Inflammatory macrophage treated with lipopolysaccharide for 4 hours (primary cell): ENCODE data around the gene CELF2.
A peak's percentile ranks its signal among the peaks of the same experiment; 100 is the strongest.

ENCODE experiments used
- DNase-seq: peaks from one replicate; pipeline ENCODE4 v3.0.0-alpha.2; 2020

CELF2 gene

GRCh38 chr10:11206676-11207559, 189.2 kb downstream of the CELF2 start:
- no peak for DNase-seq

DNA sequence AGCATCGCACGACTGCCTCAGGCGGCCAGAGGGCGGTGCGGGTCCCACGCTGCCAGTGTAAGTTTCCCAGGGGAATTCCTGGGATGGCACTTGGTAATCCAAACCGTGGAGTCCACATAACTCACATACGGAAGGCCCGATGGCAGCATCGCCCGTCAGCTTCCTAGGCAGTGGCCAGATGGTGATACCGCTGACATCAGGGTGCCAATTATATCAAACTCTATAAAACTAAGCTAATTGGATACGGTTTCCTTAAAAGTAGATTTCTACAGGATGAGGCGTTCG, 189.8 kb downstream of the CELF2 start:
- no peak for DNase-seq

DNA sequence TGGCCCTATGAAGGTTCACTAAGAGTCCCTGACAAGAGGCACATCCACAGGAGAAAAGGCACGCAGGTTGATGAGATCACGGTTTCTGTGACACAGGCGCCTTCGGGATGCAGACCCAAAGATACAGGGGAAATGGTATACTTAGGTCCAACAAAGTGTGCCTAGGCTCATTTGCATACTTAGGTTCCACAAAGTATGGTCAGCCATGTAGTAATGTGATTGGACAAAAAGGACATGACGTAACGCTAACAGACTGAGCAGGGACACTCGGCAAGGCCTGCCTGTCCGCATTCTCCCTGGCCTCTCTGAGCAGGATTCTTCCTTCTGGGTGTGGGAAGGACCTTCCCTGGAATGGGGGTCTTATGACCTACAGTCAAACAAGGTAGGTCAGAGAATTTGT, 190.6 kb downstream of the CELF2 start:
- DNase-seq: no peak

DNA sequence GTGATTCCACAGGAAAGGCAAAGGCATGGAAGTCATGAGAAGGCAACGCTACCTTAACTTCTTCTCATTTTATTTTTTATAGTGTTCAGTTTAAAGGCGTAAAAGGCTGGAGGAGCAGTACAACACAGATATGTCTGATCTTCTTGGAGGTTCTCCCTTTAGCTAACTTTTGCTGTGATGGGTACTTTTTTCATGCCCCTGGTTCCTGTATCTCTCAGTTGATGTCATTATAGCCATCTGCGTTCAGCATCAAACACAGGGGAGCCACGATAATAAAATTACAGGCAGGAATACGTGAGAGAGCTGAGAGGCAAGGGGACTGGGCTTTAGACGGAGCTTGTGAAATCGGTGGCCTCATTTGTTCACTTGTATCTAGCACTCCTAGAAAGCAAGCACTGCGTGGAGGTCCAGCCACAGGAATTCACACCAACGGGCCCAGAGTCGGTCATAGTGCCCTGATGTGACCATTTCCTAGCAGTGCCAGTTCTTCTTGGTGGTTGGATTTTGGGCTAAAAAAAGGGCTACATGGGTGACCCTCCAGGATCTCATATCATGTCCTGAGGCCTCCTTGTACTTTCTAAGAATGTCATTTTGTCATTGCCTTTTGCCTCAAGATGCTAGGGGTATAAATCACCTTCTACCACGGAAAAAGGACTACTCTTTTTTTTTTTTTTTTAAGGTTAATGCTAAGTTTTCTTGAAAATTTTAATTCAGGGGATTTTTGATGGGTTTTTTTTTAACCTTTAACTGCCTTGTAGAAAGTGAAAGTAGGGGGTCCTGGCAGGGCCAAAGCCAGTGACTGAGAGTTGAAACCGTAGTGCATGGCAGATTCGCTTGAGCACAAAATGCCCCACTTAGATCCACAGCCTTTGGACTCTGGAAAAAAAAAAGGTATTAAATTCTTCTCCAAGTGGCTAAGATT, 191.5 kb downstream of the CELF2 start:
- DNase-seq: peak; percentile 35

- no peak for DNase-seq
These were observed 192.1 kb downstream of the CELF2 start for GRCh38 chr10:11209830-11210181.

DNA sequence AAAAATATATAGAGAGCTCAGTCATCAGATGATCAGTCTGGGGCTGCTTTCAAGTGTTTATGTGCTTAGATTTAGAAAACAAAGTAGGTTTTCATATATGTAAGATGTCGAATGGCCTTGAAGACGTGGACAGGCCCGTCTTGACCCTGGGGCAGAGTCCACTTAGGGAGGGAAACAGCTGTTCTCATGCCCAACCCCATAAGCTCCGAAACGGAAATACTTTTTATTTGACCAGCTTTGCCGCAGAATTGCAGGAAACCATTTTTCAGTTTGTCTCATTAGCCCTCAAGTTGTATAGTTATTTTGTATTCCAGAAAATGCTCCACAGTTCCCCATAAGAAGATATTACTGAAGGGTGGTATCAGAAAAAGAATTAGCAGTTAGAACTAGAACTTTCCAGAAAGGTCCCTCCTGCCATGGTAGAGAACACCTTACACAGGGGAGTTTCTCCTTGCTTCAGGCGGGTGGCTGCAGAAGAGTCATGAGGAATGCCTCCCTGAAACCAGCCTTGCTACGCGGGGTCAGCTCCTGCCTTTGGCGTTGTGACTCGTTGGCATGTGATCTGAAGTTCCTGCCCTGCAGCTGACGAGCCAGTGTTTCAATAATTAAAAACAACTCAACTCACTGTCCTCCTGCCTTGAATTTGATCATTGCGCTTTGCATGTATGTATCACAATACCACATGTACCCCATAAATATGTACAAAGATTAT, 192.7 kb downstream of the CELF2 start:
- DNase-seq: peak; percentile 81

GRCh38 chr10:11212288-11213085, 194.8 kb downstream of the CELF2 start:
- DNase-seq: no peak

- DNase-seq: no peak
These were observed 195.5 kb downstream of the CELF2 start for GRCh38 chr10:11213137-11213536.

DNA sequence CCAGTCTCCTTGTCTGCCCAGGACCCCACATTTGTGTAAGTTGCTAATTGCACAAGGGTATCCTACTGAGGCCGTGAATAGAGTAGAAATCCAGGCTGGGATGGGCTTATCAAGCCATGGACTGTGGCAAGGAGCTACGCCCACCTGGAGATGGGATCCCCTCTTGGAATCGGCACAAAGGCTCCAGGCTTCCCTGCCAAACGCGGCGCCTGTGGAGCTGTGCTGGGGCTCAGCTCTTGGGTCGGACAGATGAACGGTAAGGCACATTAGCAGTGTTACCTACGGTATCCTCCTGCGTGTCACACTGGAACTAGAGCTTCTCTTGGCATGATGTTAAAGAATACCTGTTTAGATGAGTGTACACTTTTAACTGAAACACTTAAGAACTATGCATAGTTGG, 196.7 kb downstream of the CELF2 start:
- no peak for DNase-seq

DNA sequence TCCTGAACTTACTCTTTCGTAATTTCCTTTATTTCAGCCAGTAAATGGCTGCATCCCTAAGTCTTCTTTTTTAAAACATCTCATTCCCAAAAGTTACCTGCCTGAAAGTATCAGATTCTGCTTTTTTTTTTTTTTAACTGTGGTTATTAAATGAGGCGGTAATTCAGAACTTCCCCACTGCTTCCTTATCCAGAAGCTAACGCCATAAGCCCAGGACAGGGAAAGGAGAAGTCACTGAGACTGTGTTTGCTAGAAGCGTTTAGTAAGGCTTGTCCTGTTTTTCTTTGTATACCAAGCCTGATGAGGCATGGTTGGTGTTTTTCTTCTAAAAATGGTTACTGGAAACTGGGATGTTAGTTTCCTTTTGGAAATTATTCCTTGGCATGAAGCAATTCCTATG, 197.8 kb downstream of the CELF2 start:
- DNase-seq: peak; percentile 70

- no peak for DNase-seq
These were observed 199.8 kb downstream of the CELF2 start for GRCh38 chr10:11217521-11217920.

DNA sequence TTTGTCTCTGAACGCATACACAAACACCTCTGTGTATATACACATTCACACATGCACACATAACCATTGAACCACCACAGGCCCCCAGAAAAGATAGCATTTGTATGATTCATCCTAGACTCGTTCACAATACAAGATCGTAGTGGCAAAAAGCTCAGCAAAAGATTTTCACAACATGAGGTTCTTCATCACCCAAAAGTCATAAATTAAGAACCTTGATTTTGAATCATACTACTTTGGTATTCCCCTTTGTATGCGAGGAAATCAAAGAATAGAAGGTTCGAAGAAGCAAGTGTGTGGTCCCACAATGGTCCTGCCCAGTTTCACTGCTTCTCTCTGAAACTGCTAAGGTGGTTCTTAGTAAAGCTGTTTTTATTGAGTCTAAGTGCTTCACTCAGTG, 200.7 kb downstream of the CELF2 start:
- no peak for DNase-seq

DNA sequence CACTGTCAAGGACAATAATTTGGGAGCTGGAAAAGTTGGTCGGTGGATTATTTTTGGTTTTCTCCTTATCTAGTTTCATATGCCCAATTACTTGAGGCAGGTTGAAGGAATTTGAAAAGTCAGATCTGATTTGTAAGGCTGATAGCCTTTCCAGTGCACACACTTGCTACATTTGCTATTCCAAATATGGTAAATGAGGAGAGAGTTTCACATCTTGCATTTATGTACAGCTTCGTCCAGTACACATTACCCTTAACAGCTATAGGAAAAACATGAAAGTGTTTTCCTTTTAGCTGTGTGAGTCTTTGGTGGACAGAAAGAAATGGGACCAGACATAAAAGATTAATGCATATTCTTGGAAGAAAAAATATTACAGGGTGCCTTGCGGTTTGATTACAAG, 201.8 kb downstream of the CELF2 start:
- DNase-seq: no peak

DNA sequence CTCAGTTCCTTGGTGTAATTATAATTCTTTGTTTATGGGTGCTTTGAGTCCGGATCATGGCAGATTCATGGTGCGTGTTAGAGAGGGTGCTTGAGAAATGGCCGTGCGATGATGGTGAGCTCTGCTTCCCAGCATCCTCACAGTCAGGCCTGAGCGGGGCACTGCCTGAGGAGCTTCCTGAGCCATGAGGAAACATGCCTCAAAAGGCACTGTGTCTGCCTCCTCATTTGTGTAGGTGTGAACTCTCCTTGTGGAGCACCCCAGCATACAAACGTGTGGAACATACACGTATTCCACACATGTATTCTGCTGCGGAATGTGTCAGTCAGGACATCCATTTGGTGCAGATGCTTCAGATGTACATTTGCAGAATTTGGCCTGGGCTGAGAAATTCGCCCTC, 205.4 kb downstream of the CELF2 start:
- no peak for DNase-seq

DNA sequence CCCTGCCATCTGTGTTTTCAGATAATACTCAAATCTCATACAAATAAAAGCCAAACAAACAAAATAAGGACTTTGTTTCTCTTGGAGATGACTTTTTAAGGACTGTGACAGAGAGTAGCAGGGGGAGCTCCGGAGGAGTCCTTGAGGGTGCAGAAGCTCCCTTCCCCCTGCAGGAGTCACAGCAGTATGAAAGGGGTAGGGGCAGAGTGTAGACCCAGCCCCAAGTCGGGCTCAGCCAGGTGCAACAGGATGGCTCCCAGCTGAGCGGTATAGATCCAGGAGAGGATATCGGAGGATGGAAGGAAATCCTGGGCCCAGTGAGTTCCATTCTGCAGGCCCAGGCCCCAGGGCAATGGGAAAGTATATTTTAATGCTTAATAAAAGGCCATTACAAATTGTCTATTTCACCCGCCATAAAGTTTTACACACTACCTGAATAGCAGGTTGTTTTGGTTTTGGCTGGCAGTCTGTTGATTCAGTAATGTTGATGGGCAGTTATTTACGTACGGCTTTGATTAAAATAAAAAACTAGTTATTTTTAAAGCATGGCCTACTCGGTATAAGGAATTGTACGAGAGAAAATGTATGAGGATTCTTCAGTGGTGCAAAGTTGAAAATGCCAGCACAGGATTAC, 206.0 kb downstream of the CELF2 start:
- no peak for DNase-seq

- no peak for DNase-seq
These were observed 206.6 kb downstream of the CELF2 start for GRCh38 chr10:11224321-11224720.

DNA sequence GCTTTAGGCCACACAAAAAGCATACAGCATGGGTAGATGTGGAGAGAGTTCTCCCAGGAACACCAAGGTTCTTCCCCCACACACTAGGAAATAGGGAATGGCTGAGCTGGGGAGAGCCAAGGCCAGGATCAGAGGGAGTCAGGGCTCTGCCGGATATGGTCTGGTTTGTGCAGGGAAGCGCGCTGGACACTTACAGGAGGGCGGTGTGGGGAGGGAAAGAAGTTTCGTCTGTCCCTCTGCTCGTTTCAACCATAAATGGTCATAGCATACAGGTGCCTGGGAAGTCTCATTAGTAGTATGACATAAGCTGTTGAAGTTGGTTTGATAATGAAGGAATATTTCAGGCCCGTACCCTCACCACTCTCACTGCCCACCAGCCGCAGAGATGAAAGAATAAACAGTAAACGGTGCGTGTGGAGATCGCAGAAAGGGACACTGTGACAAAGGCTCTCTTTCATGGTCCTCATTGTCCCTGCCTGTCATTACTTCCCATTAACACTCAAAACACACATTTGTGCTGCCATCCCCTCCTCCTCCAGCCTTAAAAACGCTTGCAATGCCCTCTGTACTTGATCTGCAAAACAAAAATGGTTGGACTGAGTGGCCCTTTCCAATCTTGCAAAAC, 207.2 kb downstream of the CELF2 start:
- DNase-seq: no peak

DNA sequence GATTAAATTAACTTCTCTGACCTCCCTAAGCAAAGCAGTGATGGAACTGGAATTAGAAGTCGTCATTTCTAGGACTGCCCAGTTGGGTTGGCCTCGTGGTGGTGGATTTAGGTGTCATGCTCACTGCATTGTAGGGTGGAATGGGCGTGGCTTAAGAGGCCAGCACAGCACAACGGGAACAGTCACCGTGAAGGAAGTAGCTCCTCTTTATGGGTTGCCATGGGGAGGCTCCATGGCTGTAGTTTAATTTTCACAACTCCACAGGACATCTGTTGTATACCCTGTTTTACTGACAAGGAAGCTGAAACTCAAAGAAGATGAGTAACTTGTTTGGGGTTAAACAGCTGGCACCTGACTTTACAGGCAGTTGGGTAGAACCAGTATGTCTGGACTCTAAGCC, 208.3 kb downstream of the CELF2 start:
- DNase-seq: peak; percentile 88

DNA sequence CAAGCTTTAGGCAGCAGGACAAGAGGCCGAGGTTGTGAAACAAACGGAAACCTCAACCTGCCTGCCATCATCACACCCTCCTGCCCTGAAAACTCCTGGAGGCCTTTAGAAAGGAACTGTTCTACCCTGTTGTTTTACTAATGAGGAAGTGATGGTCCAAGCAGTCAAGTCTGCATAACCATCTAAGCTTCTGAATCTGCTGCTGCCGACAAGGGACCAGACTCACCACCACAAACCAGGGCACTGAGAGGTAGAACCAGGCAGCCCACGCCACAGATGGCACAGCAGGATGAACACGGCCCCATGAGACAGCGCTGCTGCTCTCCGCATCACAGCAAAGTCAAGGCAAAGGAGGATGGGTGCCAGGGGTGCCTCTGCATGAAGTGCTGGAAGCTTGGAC, 209.4 kb downstream of the CELF2 start:
- no peak for DNase-seq

DNA sequence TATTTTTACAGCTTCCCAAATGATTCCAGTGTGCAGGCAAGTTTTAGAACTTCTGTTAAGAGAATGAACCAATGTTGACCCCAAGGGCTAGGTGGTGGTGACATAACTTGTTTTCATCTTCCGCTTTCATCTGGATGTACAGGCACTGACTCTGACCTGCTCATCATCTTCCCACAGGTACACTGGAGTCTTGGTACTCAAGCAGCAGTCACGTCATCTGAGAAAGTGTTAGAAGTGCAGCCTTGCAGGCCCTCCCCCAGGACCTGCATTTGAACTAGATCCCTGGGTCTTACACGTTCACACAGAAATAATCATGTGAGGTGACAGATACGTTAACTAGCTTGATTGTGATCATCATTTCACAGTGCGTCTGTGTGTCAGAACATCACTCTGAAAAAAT, 212.2 kb downstream of the CELF2 start:
- no peak for DNase-seq

GRCh38 chr10:11230498-11231167, 213.0 kb downstream of the CELF2 start:
- no peak for DNase-seq
